GM12878 (cell line): ENCODE data around the gene MAGI2.

ENCODE experiments used
- BACH1 ChIP-seq: fragments of 450-650 bp; IDR thresholded peaks from 2 replicates; pipeline ENCODE4 v1.6.1; 2017; ENCODE audit warnings: mild to moderate bottlenecking, borderline replicate concordance
- BCLAF1 ChIP-seq: fragments of 450-650 bp; IDR thresholded peaks from 2 replicates; pipeline ENCODE4 v1.6.1; 2017; ENCODE audit warnings: antibody characterized with exemption, mild to moderate bottlenecking, moderate library complexity
- EZH2 ChIP-seq: IDR thresholded peaks from 2 replicates; pipeline ENCODE4 v1.6.1; 2012; ENCODE audit warnings: low read depth, mild to moderate bottlenecking, control low read depth, inconsistent platforms, low read length, borderline replicate concordance; ENCODE audit not compliant: control insufficient read depth
- POU2F2 ChIP-seq: IDR thresholded peaks from 3 replicates; pipeline ENCODE4 v1.6.1; 2011; ENCODE audit warnings: low read depth, mild to moderate bottlenecking, low read length, borderline replicate concordance
- RAD21 ChIP-seq: IDR thresholded peaks from 2 replicates; pipeline ENCODE4 v1.6.1; 2011; ENCODE audit warnings: mild to moderate bottlenecking, low read depth, low read length, moderate library complexity; ENCODE audit not compliant: insufficient read depth
- SREBF1 ChIP-seq: IDR thresholded peaks from 2 replicates; pipeline ENCODE4 v1.6.1; 2012; ENCODE audit warnings: mild to moderate bottlenecking, low read length
- YY1 ChIP-seq: IDR thresholded peaks from 2 replicates; pipeline ENCODE4 v1.6.1; 2011; ENCODE audit warnings: low read depth, mild to moderate bottlenecking, low read length
- ZNF24 ChIP-seq: fragments of 450-650 bp; IDR thresholded peaks from 2 replicates; pipeline ENCODE4 v1.6.1; 2017; ENCODE audit warnings: antibody characterized with exemption, mild to moderate bottlenecking

GRCh38 chr7:79159040-79159664 is 294.3 kb downstream of the MAGI2 start:
- no peak for TF ChIP-seq POU2F2
- no peak for TF ChIP-seq YY1
- TF ChIP-seq BCLAF1: no peak
- TF ChIP-seq RAD21: no peak
- TF ChIP-seq SREBF1: no peak
- no peak for TF ChIP-seq BACH1
- TF ChIP-seq EZH2: no peak
- no peak for TF ChIP-seq ZNF24
